Sigmoid colon (tissue), 7 donors: Measurements from ENCODE around the gene TMEM95. TPM values are rescaled to one million over a fixed set of nuclear protein-coding genes. Genes with fewer than 3 reads are reported as not detected.

ENCODE experiments used
- DNase-seq: peaks from one replicate; pipeline ENCODE4 v3.0.0-alpha.2; 2019
- H3K27ac ChIP-seq, 4 donors: fragments of 200-600 bp; sonication (generic); one replicate each; pipeline ENCODE4 v1.5.1; 2016 to 2019; ENCODE audit warnings: mild to moderate bottlenecking in 1 of 4
- H3K27me3 ChIP-seq, 3 donors: fragments of 200-600 bp; sonication (generic); one replicate each; pipeline ENCODE4 v1.5.1; 2019; ENCODE audit warnings: mild to moderate bottlenecking in 1 of 3
- H3K36me3 ChIP-seq, 4 donors: fragments of 200-600 bp; sonication (generic); one replicate each; pipeline ENCODE4 v1.5.1; 2016 to 2019
- H3K4me1 ChIP-seq, 4 donors: fragments of 200-600 bp; sonication (generic); one replicate each; pipeline ENCODE4 v1.5.1; 2017 to 2019
- H3K4me3 ChIP-seq, 4 donors: fragments of 200-600 bp; sonication (generic); one replicate each; pipeline ENCODE4 v1.5.1; 2017 to 2019; ENCODE audit warnings: mild to moderate bottlenecking in 2 of 4, moderate library complexity in 1 of 4
- H3K9me3 ChIP-seq, 4 donors: fragments of 200-600 bp in 3 of 4; sonication (generic) in 3 of 4; one replicate each; pipeline versions ENCODE4 v1.5.1 to v1.6.1; 2013 to 2019
- CTCF ChIP-seq, 4 experiments: fragments of 450-650 bp in 3 of 4; fragments of 200-600 bp in 1 of 4; IDR thresholded peaks; one replicate each; pipeline ENCODE4 v1.5.1; 2016 to 2019; ENCODE audit warnings: antibody characterized with exemption in 4 of 4, mild to moderate bottlenecking in 3 of 4, moderate library complexity in 2 of 4
- EP300 ChIP-seq, 4 donors: sonication (generic); formaldehyde crosslinking; IDR thresholded peaks; one replicate each; pipeline ENCODE4 v1.6.1; 2017; ENCODE audit warnings: antibody characterized with exemption in 4 of 4
- POLR2A ChIP-seq, 2 donors: fragments of 450-650 bp; IDR thresholded peaks; one replicate each; pipeline ENCODE4 v1.6.1; 2016; ENCODE audit warnings: antibody characterized with exemption in 2 of 2, mild to moderate bottlenecking in 2 of 2, moderate library complexity in 2 of 2
- POLR2AphosphoS5 ChIP-seq, 4 donors: sonication (generic); formaldehyde crosslinking; IDR thresholded peaks; one replicate each; pipeline ENCODE4 v1.6.1; 2017; ENCODE audit warnings: antibody characterized with exemption in 4 of 4
- WGBS, 2 donors: extraction: QIAGEN DNeasy Blood & Tissue Kit; methylation state at CpG; one replicate each; pipeline ENCODE4 v1.1.7; 2013; 5-methylcytosine and 5-hydroxymethylcytosine counted together
- intact Hi-C: fragments of 100-400 bp; cut with DNase I; formaldehyde crosslinking; loops from one replicate; pipeline ENCODE4 v1.15.1; 2023
- polyA plus RNA-seq, 3 donors: library from polyadenylated mRNA; stranded (reverse); fragments of 200-250 nt; gene quantifications; one replicate each; pipeline ENCODE4 v1.2.3, GENCODE V29; 2013
- total RNA-seq, 4 donors: library from RNA; depleted of rRNA; stranded (reverse); fragments of >200 nt; gene quantifications; one replicate each; pipeline ENCODE4 v1.1.0, GENCODE V29; 2016
- donor health status: healthy with polysubstance abuse.
- donor health status: Bipolar disorder and iron deficiency.
- donor health status: healthy.

TMEM95 gene
- total and polyA plus RNA-seq, 7 donors = not detected

- Histone ChIP-seq H3K36me3 (peaks cover 34 to 72% (median 50%) of the 10 kb centered on the region in 4 donors), H3K4me3 (no peak overlapping the region), H3K27me3 (no peaks in the 10 kb centered on the region), H3K27ac (no peak overlapping the region), H3K9me3 (no peaks in the 10 kb centered on the region), H3K4me1 (peaks cover 0 to 16% (median 11%) of the 10 kb centered on the region in 4 donors)
- intact Hi-C loops = no loop called here
- no peak for DNase-seq
- no peak for TF ChIP-seq POLR2AphosphoS5 (IDR thresholded peaks at IDR 0.05)
- TF ChIP-seq CTCF (IDR thresholded peaks at IDR 0.05) = peak in 1 of 4 experiments; percentile 2
- 87 to 92% methylated on average over 3 of the region's 3 CpGs for WGBS, 2 donors
These were observed 30.5 kb upstream of the TMEM95 start for GRCh38 chr17:7324438-7324779.

DNA sequence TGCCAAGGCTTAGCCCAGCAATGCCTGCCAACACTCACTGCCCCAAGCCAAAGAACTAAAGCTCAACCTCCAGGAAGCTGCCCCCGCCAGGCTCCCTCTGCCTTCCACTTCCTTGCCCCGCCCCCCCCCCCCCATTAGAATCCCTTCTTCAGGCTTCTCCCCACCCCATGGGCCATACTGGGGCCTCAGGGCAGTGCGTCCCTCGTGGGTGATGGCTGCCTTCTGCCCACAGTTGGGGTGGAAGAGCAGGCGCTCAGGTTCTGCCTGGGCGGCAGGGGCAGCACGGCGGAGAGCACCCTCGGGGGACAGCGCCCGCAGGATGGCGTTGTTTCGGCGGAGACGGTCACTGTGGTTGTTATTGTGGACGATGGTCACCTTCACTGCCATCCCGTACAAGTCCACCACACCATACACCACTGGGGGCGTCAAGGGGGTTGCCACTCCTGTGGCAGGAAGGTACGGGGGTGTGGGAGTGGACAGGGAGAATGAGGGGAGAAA is 29.9 kb upstream of the TMEM95 start:
- H3K36me3 ChIP-seq = peaks cover 33 to 68% (median 47%) of the 10 kb centered on the region in 4 donors

DNA sequence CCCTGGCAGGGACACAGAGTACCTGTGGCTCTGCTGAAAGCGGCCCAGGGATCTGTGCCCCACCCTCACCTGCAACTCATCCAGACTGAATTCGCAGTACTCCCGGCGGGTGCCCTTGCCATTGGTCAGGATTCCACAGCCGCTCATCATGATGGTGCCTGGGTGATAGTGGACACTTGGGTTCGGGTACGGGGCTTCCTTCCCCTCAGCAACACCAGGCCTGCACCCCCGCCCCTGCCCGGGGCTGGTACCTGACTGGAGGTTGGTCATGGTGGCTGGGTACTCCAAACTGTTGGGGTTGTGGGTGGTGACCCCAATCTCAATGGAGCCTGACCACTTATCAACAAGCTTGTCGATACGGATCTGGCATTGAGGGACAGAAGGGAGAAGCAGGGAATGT is 28.8 kb upstream of the TMEM95 start:
- Histone ChIP-seq H3K27me3 (no peaks in the 10 kb centered on the region), H3K36me3 (peaks cover 22 to 57% (median 36%) of the 10 kb centered on the region in 4 donors)

More for the DNA sequence above, 29.9 kb upstream of the TMEM95 start:
- intact Hi-C loops = no loop called here
- 93 to 95% methylated on average over 19 of the region's 19 CpGs for WGBS, 2 donors
- H3K27me3 ChIP-seq = no peaks in the 10 kb centered on the region
- no peak for DNase-seq
- H3K4me3 ChIP-seq = no peak overlapping the region
- H3K9me3 ChIP-seq = no peaks in the 10 kb centered on the region
- peaks cover 0 to 17% (median 12%) of the 10 kb centered on the region in 4 donors for H3K4me1 ChIP-seq
- H3K27ac ChIP-seq = no peak overlapping the region
- TF ChIP-seq POLR2A (IDR thresholded peaks at IDR 0.05) (no peak), POLR2AphosphoS5 (IDR thresholded peaks at IDR 0.05) (no peak), CTCF (IDR thresholded peaks at IDR 0.05) (no peak), EP300 (IDR thresholded peaks at IDR 0.05) (no peak)

DNA sequence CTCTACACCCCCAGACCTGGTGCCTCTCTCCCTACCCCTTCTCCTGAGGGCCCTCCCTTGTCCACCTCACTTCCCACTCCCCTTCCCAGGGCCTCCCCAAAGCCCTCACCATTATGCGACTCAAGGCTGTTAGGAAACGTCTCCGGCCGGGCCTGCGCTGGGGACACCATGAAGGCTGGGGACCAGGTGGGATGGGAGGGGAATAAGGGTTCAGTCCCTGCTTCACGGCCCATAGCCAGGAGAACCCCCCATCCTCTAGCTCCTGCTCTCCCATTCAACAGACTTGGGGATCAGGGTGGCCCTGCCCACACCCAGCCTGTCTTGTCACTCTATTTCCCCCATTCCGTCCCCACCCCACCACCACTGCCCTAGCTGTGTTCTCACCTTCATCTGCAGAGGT is 27.9 kb upstream of the TMEM95 start:
- intact Hi-C loops = no loop called here
- no peak overlapping the region for H3K27ac ChIP-seq
- H3K9me3 ChIP-seq = no peaks in the 10 kb centered on the region
- no peak overlapping the region for H3K4me3 ChIP-seq
- no peaks in the 10 kb centered on the region for H3K27me3 ChIP-seq
- peaks cover 0 to 24% (median 20%) of the 10 kb centered on the region in 4 donors for H3K4me1 ChIP-seq
- peaks cover 16 to 48% (median 28%) of the 10 kb centered on the region in 4 donors for H3K36me3 ChIP-seq
- WGBS, 2 donors = 89 to 93% methylated on average over 7 of the region's 7 CpGs
- no peak for DNase-seq
- TF ChIP-seq POLR2AphosphoS5 (IDR thresholded peaks at IDR 0.05) (no peak), POLR2A (IDR thresholded peaks at IDR 0.05) (no peak), CTCF (IDR thresholded peaks at IDR 0.05) (no peak), EP300 (IDR thresholded peaks at IDR 0.05) (no peak)

More for the DNA sequence above, 28.8 kb upstream of the TMEM95 start:
- Histone ChIP-seq H3K4me3 (no peak overlapping the region), H3K27ac (no peak overlapping the region), H3K9me3 (no peaks in the 10 kb centered on the region), H3K4me1 (peaks cover 0 to 24% (median 20%) of the 10 kb centered on the region in 4 donors)
- intact Hi-C loops = no loop called here
- TF ChIP-seq EP300 (IDR thresholded peaks at IDR 0.05) (no peak), POLR2A (IDR thresholded peaks at IDR 0.05) (no peak), CTCF (IDR thresholded peaks at IDR 0.05) (no peak), POLR2AphosphoS5 (IDR thresholded peaks at IDR 0.05) (no peak)
- no peak for DNase-seq
- WGBS, 2 donors = 94 to 95% methylated on average over 11 of the region's 11 CpGs

DNA sequence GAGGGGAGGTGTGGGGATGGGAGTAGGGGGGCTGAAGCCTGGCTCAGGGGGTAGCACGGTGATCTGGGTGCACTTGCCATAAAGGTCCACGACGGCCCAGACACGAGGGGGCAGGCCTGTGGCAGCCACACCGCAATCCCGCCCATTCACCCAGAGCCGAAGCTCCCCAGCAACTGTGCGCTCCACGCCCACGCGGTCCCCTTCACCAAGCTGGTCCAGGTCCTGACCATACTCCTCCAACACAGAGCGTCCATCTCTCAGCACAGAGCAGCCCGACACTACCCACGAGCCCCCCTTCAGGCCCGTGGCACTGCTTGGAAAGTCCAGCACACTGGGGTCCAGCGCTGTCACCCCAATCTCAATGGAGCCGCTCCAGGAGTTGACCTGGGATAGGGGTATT is 27.5 kb upstream of the TMEM95 start:
- no peaks in the 10 kb centered on the region for H3K27me3 ChIP-seq
- H3K4me3 ChIP-seq = no peak overlapping the region
- no peak for TF ChIP-seq CTCF (IDR thresholded peaks at IDR 0.05)
- TF ChIP-seq POLR2AphosphoS5 (IDR thresholded peaks at IDR 0.05) = no peak
- no peak for TF ChIP-seq POLR2A (IDR thresholded peaks at IDR 0.05)
- H3K27ac ChIP-seq = no peak overlapping the region
- peaks cover 0 to 27% (median 20%) of the 10 kb centered on the region in 4 donors for H3K4me1 ChIP-seq
- no peak for DNase-seq
- H3K9me3 ChIP-seq = no peaks in the 10 kb centered on the region
- intact Hi-C loops = no loop called here
- 84 to 92% methylated on average over 17 of the region's 17 CpGs for WGBS, 2 donors
- H3K36me3 ChIP-seq = peaks cover 11 to 43% (median 23%) of the 10 kb centered on the region in 4 donors
